Measurements from ENCODE around the gene RYR3.

The RYR3 gene

GRCh38 chr15:33503681-33504080 lies 192.9 kb downstream of the RYR3 start:
- no peak for DNase-seq

- no peak for DNase-seq
Observed at GRCh38 chr15:33506781-33507296, 196.1 kb downstream of the RYR3 start.

- no peak for DNase-seq
Observed at GRCh38 chr15:33508703-33509102, 197.9 kb downstream of the RYR3 start.

GRCh38 chr15:33515121-33515520 lies 204.4 kb downstream of the RYR3 start:
- DNase-seq, result no peak

- DNase-seq, result no peak
Observed at GRCh38 chr15:33516563-33516962, 205.8 kb downstream of the RYR3 start.

GRCh38 chr15:33517944-33518343 lies 207.2 kb downstream of the RYR3 start:
- DNase-seq, result no peak

GRCh38 chr15:33518421-33518820 lies 207.7 kb downstream of the RYR3 start:
- DNase-seq, result no peak

- no peak for DNase-seq
Observed at GRCh38 chr15:33524274-33524673, 213.5 kb downstream of the RYR3 start.

GRCh38 chr15:33526532-33526931 lies 215.8 kb downstream of the RYR3 start:
- no peak for DNase-seq

GRCh38 chr15:33533197-33533596 lies 222.4 kb downstream of the RYR3 start:
- no peak for DNase-seq

GRCh38 chr15:33534642-33535041 lies 223.9 kb downstream of the RYR3 start:
- no peak for DNase-seq

- DNase-seq, result no peak
Observed at GRCh38 chr15:33535135-33535534, 224.4 kb downstream of the RYR3 start.

GRCh38 chr15:33539825-33540573 lies 229.2 kb downstream of the RYR3 start:
- DNase-seq, result no peak

GRCh38 chr15:33543957-33544356 lies 233.2 kb downstream of the RYR3 start:
- no peak for DNase-seq

- no peak for DNase-seq
Observed at GRCh38 chr15:33545866-33546265, 235.1 kb downstream of the RYR3 start.

- peak in 7 of 56 donors; percentile 1 to 22 (median 5) for DNase-seq
Observed at GRCh38 chr15:33547876-33548275, 237.1 kb downstream of the RYR3 start.

- peak in 33 of 56 donors; percentile 4 to 67 (median 31) for DNase-seq
Observed at GRCh38 chr15:33551860-33552259, 241.1 kb downstream of the RYR3 start.

- DNase-seq, result no peak
Observed at GRCh38 chr15:33553157-33553556, 242.4 kb downstream of the RYR3 start.

- DNase-seq, result no peak
Observed at GRCh38 chr15:33559207-33559890, 248.6 kb downstream of the RYR3 start.

GRCh38 chr15:33561407-33561806 lies 250.6 kb downstream of the RYR3 start:
- no peak for DNase-seq

- DNase-seq, result no peak
Observed at GRCh38 chr15:33561967-33562366, 251.2 kb downstream of the RYR3 start.

- no peak for DNase-seq
Observed at GRCh38 chr15:33565094-33565493, 254.3 kb downstream of the RYR3 start.

GRCh38 chr15:33567652-33568051 lies 256.9 kb downstream of the RYR3 start:
- no peak for DNase-seq
